ENCODE results near the gene EPB41.

- TF ChIP-seq, protein P1, sequence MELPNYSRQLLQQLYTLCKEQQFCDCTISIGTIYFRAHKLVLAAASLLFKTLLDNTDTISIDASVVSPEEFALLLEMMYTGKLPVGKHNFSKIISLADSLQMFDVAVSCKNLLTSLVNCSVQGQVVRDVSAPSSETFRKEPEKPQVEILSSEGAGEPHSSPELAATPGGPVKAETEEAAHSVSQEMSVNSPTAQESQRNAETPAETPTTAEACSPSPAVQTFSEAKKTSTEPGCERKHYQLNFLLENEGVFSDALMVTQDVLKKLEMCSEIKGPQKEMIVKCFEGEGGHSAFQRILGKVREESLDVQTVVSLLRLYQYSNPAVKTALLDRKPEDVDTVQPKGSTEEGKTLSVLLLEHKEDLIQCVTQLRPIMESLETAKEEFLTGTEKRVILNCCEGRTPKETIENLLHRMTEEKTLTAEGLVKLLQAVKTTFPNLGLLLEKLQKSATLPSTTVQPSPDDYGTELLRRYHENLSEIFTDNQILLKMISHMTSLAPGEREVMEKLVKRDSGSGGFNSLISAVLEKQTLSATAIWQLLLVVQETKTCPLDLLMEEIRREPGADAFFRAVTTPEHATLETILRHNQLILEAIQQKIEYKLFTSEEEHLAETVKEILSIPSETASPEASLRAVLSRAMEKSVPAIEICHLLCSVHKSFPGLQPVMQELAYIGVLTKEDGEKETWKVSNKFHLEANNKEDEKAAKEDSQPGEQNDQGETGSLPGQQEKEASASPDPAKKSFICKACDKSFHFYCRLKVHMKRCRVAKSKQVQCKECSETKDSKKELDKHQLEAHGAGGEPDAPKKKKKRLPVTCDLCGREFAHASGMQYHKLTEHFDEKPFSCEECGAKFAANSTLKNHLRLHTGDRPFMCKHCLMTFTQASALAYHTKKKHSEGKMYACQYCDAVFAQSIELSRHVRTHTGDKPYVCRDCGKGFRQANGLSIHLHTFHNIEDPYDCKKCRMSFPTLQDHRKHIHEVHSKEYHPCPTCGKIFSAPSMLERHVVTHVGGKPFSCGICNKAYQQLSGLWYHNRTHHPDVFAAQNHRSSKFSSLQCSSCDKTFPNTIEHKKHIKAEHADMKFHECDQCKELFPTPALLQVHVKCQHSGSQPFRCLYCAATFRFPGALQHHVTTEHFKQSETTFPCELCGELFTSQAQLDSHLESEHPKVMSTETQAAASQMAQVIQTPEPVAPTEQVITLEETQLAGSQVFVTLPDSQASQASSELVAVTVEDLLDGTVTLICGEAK (IDR thresholded peaks at IDR 0.05) = no peak
- TF ChIP-seq, protein P1 (CRISPR knock-in tag; IDR thresholded peaks at IDR 0.05) = no peak
- no peak for TF ChIP-seq BRF1 (IDR thresholded peaks at IDR 0.05; ENCODE audit: borderline replicate concordance, extremely low read depth, insufficient read length)
- TF ChIP-seq ZEB2 (IDR thresholded peaks at IDR 0.05) = no peak
- TF ChIP-seq ZC3H11A (IDR thresholded peaks at IDR 0.05; ENCODE audit: low read depth, low read length) = no peak
- TF ChIP-seq SAP30 (IDR thresholded peaks at IDR 0.05; ENCODE audit: borderline replicate concordance, insufficient read depth, low read depth, low read length, poor library complexity, severe bottlenecking) = no peak
- no peak for TF ChIP-seq SP1 (CRISPR knock-in tag; IDR thresholded peaks at IDR 0.05)
- no peak for TF ChIP-seq HDAC6 (IDR thresholded peaks at IDR 0.05; ENCODE audit: low read depth, low read length)
- no peak for TF ChIP-seq CTCF (IDR thresholded peaks at IDR 0.05 in 2 of 3, conservative IDR thresholded peaks at IDR 0.05 in 1 of 3; ENCODE audit: insufficient read depth in 2 of 3, low read depth in 1 of 3, low read length in 3 of 3)
- TF ChIP-seq ATF7 (IDR thresholded peaks at IDR 0.05) = peak; percentile 6; the same call in 1 of the 2 replicates
- TF ChIP-seq SRSF3 (IDR thresholded peaks at IDR 0.05; ENCODE audit: insufficient read depth, low read length) = no peak
- TF ChIP-seq SREBF1 (IDR thresholded peaks at IDR 0.05; ENCODE audit: borderline replicate concordance, low read depth, low read length) = no peak
- TF ChIP-seq, protein P2, sequence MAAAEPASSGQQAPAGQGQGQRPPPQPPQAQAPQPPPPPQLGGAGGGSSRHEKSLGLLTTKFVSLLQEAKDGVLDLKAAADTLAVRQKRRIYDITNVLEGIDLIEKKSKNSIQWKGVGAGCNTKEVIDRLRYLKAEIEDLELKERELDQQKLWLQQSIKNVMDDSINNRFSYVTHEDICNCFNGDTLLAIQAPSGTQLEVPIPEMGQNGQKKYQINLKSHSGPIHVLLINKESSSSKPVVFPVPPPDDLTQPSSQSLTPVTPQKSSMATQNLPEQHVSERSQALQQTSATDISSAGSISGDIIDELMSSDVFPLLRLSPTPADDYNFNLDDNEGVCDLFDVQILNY (CRISPR knock-in tag; IDR thresholded peaks at IDR 0.05) = no peak
- TF ChIP-seq NKRF (IDR thresholded peaks at IDR 0.05; ENCODE audit: borderline replicate concordance) = no peak
Measured at GRCh38 chr1:29145739-29146437, 231.5 kb downstream of the EPB41 start.
